Measurements from ENCODE around the gene ZNF593OS. TPM values are rescaled to one million over a fixed set of nuclear protein-coding genes. Genes with fewer than 3 reads are reported as not detected.

The ZNF593OS gene
- total RNA-seq, 1 experiment from 2014 or later: not detected

- no peak for DNase-seq
- H3K27me3 Mint-ChIP-seq (ENCODE audit: low read depth): peaks cover 79% of the 10 kb centered on the region
- H3K4ac ChIP-seq (ENCODE audit: low read depth, low read length): no peak overlapping the region
Measured at GRCh38 chr1:26145960-26146294, 25.7 kb downstream of the ZNF593OS start.

More at GRCh38 chr1:26145960-26146294, 25.7 kb downstream of the ZNF593OS start:
- H2AFZ ChIP-seq (ENCODE audit: low read length): no peak overlapping the region
- TF ChIP-seq CTCF (conservative IDR thresholded peaks at IDR 0.05): no peak
- no peak overlapping the region for H3T11ph ChIP-seq (ENCODE audit: low read length)
- H3K56ac ChIP-seq (ENCODE audit: insufficient read length, low read depth, low read length): no peak overlapping the region
- no peak overlapping the region for H2BK15ac ChIP-seq (ENCODE audit: low read depth, low read length)
- H3K27me3 ChIP-seq (ENCODE audit: insufficient read depth, low read length): peaks cover 1% of the 10 kb centered on the region; the same call in 1 of the 2 replicates
- H2BK20ac ChIP-seq (ENCODE audit: low read depth, low read length, poor library complexity, severe bottlenecking): no peak overlapping the region
- H3K4me2 ChIP-seq (ENCODE audit: insufficient read depth, insufficient read length, low read length): no peak overlapping the region
- Mint-ChIP-seq H3K9me3 (no peaks in the 10 kb centered on the region), H3K27ac (no peak overlapping the region), H3K4me3 (no peak overlapping the region), H3K4me1 (no peaks in the 10 kb centered on the region), H3K36me3 (ENCODE audit: insufficient read depth in 1 of 3, low read depth in 3 of 3) (no peaks in the 10 kb centered on the region)
- H3K14ac ChIP-seq (ENCODE audit: insufficient read depth, low read length): no peak overlapping the region; the same call in 1 of the 2 replicates
- no peak overlapping the region for H4K8ac ChIP-seq (replicated peaks; ENCODE audit: insufficient read length, low read depth, low read length)
- H3K23ac ChIP-seq (ENCODE audit: insufficient read length, low read depth, low read length): no peak overlapping the region
- H3K23me2 ChIP-seq (ENCODE audit: insufficient read length, low read depth, low read length, poor library complexity, severe bottlenecking): no peaks in the 10 kb centered on the region
- H3K79me1 ChIP-seq (ENCODE audit: insufficient read depth, low read depth, low read length, poor library complexity, severe bottlenecking): no peaks in the 10 kb centered on the region
- H3K4me1 ChIP-seq (ENCODE audit: insufficient read depth, low read length): 0 out of 2 replicates have a peak, but pooled peaks cover 2% of the 10 kb centered on the region
- no peak overlapping the region for H3K9ac ChIP-seq (ENCODE audit: extremely low read depth, insufficient read length, low read length)
- no peak overlapping the region for H4K91ac ChIP-seq (ENCODE audit: insufficient read length, low read depth, low read length)
- H2BK5ac ChIP-seq (ENCODE audit: insufficient read length, low read length): no peak overlapping the region
- no peaks in the 10 kb centered on the region for H3K79me2 ChIP-seq (ENCODE audit: insufficient read depth, low read length)
- no peaks in the 10 kb centered on the region for H4K20me1 ChIP-seq (ENCODE audit: control insufficient read depth, insufficient read depth, insufficient read length)
- H2AK5ac ChIP-seq (ENCODE audit: insufficient read length, low read length): no peak overlapping the region
- no peaks in the 10 kb centered on the region for H3K9me3 ChIP-seq (ENCODE audit: control insufficient read depth, low read depth, low read length)
- H2BK12ac ChIP-seq (ENCODE audit: insufficient read length, low read depth, low read length): no peak overlapping the region
- no peak overlapping the region for H3K27ac ChIP-seq (ENCODE audit: insufficient read length, low read depth, low read length)
- H4K5ac ChIP-seq (ENCODE audit: insufficient read length, low read depth, low read length): no peak overlapping the region
- no CpG with 5 or more reads among the region's 6 CpGs for WGBS (ENCODE audit: extremely low coverage, insufficient read length, low lambda C conversion rate)
- no peak overlapping the region for H2BK120ac ChIP-seq (ENCODE audit: low read depth, low read length, poor library complexity, severe bottlenecking)
- H3K18ac ChIP-seq (ENCODE audit: insufficient read length, low read depth, low read length): no peak overlapping the region

Measured in H9 (cell line).